Testis (tissue), 2 donors: ENCODE results near the gene DHRS3.

Experiments
- CTCF ChIP-seq, 3 experiments: fragments of 450-650 bp in 2 of 3; fragments of 200-600 bp in 1 of 3; sonication (generic) in 1 of 3; IDR thresholded peaks; one replicate each; pipeline ENCODE4 v1.5.1; 2016 to 2019; ENCODE audit warnings: antibody characterized with exemption in 3 of 3, mild to moderate bottlenecking in 2 of 3, moderate library complexity in 1 of 3
- POLR2A ChIP-seq: fragments of 450-650 bp; IDR thresholded peaks from one replicate; pipeline ENCODE4 v1.6.1; 2017; ENCODE audit warnings: antibody characterized with exemption, mild to moderate bottlenecking, moderate library complexity

- TF ChIP-seq POLR2A (no peak), CTCF (IDR thresholded peaks at IDR 0.05) (no peak)
Measured at GRCh38 chr1:12543740-12544154, 74.3 kb downstream of the DHRS3 start.
